NCI-H2227 treated with DMSO at 0.1 percent for 48 hours (cell line): ENCODE measurements around the gene ARHGEF3.

ENCODE experiments used
- DNase-seq: peaks from one replicate; lab custom pipeline; 2025; lab: John Stamatoyannopoulos, UW

The ARHGEF3 gene

GRCh38 chr3:56801662-56802377, at the start of gene ARHGEF3:
TSS of gene ARHGEF3 (minus strand) at chr3:56801949. CDS start at chr3:56801798, 151 bp downstream.
- peak; percentile 60 for DNase-seq

GRCh38 chr3:56849698-56850097, 47.9 kb upstream of the ARHGEF3 start:
- DNase-seq = no peak

DNA sequence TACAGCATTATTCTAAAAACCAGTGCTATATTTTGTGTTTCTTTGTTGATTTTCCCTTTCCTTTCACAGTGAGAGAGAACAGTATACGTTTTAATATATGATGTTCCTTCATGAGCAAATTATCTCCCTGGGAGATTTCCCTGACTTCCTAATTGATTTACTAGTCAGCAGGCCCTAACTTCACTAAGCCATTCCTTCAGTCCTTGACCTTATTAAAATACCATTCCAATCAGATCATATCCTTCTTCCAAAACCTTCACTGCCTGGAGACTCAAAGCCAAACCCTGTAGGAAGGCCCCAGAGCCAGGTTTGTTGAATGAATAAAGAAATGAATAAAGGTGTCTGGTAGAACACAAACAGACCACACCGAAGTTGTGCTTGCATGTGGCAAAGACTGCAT, 43.8 kb upstream of the ARHGEF3 start:
- no peak for DNase-seq

DNA sequence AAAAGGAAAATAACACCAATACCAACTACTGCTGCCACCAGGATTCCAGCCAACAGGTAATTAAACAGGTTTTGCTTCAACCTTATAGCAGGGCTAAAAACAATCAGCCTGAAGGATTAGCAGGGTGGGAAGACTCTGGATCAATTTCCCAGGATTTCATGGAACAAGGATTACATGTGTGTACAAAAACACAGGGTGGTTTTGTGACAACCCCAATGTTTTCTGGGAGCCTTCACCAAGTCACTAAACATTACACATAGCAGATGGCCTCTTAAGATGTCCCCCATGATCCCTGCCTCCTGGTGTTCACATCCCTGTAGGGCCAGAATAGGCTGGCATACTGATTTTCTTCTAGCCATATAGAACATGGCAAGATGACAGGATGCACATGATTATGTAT, 42.8 kb upstream of the ARHGEF3 start:
- no peak for DNase-seq

- no peak for DNase-seq
Observed at GRCh38 chr3:56839784-56840715, 38.3 kb upstream of the ARHGEF3 start.

DNA sequence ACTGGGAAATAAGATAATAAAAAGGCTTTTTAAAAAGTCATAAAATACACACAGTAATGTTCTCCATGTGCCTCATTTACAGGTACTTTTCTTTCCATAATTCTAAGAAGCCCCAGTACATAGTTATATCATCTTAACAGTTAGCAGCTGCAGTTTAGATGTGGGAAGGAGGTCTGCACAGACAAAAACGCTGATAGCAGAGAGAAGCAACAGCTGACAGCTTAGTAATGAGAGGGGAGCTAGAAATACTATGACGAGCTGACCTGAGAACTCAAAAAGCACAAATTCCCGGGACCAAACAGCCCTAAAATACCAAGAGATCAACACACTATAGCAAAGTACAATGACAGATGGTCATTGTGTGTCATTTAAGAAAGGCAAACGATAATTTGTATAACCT, 36.7 kb upstream of the ARHGEF3 start:
- no peak for DNase-seq

GRCh38 chr3:56837196-56837955, 35.6 kb upstream of the ARHGEF3 start:
- peak; percentile 41 for DNase-seq

DNA sequence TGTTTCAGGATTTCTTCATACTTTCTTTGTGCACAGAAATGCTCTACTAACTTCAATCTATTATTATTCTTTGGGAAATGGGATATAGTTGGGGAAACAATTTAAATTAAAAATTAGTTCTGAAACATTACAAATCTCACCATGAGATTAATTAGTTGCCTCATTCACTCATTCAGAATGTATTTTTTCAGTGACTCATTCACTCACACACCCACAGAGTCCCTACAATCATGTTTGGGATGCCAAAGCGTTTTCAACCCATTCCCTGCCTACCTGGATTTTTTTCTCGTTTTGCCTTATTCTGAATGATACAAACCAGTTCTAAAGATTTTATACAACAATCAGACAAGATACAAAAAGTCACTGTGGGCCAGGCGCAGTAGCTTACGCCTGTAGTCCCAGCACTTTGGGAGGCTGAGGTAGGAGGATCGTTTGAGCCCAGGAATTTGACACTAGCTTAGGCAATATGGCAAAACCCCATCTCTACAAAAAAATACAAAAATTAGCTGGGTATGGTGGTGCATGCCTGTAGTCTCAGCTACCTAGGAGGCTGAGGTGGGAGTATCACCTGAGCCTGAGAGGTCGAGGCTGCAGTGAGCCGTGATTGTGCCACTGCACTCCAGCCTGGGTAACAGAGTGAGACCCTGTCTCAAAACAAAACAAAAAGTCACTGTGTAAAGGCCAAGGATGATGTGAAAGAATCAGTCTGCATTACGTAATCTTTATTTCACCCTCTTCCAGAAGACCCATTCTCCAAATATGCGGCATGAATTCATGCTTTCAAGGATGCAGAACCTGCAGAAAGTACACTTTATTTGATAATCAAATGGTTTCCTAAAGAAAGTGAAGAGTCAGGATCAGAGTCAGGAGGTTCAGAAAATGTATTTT, 34.8 kb upstream of the ARHGEF3 start:
- DNase-seq = no peak

DNA sequence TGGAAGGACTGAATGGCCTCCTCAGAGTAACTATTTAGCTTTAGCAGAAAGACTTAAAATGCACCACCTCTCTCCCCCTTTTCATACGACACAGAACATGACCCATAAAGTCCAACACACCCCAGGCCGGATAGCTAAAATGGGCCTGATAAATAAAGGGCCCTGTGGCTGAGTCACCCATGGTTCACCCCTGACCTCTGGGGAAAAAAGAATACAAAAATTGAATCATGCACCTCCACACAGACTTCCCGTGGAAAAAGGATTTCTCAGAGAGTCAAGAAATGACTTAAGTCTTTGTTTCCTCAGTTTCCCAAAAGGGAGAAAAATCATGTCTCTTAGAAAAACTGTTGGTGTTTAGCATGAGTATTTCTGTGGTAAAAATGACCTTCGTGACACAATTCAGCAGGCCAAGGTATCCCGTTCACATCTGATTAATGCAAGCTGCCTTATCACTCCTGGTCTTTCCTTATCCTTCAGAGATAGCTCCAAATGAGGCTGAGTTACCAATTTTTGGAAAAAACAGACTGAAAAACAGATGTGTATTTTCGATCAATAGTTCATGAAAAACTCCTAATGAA, 34.0 kb upstream of the ARHGEF3 start:
- DNase-seq = no peak

GRCh38 chr3:56833536-56833935, 31.8 kb upstream of the ARHGEF3 start:
- DNase-seq = no peak

DNA sequence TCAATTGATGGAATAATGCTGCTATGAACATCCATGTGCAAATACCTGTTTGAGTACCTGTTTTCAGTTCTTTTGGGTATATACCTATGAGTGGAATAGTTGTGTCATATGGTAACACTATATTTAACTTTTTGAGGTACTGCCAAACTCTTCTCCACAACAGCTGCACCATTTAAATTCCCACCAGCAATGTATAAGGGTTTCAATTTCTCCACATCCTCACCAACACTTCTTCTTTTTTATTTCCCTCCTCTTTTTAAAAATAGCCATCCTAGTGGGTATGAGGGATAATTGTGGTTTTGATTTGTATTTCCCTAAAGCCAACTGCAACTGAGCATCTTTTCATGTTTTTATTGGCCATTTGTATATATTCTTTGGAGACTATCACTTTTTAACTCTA, 31.3 kb upstream of the ARHGEF3 start:
- no peak for DNase-seq

GRCh38 chr3:56831572-56831971, 29.8 kb upstream of the ARHGEF3 start:
- no peak for DNase-seq

DNA sequence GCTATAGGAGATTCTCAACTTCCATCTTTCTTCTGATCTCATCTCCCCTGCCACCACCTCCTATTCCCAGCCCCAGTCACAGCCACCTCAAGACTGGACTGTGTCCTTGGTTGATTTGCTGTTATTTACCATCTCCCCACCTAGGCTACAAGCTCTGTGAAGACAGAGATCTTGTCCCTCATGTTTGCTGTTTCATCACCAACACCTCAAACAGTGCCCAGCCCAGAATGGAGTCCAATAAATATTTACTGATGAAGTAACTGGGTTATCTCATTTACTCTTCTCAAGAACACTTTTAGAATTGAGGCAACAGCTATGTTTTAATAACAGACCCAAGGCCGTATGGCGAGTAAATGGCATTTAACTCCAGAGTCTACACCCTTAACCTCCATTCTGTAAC, 29.1 kb upstream of the ARHGEF3 start:
- no peak for DNase-seq

GRCh38 chr3:56829533-56829932, 27.8 kb upstream of the ARHGEF3 start:
- no peak for DNase-seq

DNA sequence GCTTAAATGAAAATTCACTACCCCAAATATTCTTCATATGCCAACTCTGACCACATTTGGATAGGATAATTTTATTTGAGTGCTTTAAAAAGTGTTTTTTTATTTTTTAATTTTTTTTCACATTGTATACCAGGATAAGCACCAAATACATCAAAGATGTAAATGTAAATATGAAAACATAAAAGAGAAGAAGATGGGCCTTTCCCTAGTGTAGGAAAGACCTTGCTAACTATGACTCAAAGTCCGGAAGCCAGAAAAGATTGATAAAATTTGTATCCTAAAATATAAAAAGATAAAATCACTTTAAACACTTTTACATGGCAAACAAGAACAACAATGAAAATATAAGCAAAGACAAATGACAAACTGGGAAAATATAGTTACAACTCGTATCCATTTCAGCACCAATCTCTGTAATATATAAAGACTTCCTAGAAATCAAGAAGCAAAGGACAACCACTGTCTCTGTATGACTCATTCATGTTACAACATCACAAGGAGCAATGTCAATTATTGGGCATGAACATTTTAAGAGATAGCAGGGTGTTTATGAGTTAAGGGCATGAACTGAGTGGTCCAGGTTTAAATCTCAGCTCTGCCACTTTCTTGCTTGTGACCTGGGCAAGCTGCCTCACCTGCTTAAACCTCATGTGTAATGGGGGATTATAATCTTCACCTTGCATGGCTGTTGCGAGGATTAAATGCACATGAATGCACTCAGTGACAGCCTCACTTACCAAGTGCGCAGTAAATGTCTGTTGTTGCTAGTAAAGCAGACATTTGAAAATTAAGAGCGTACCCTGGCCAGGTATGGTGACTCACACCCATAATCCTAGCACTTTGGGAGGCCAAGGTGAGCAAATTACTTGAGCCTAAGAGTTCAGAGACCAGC, 25.3 kb upstream of the ARHGEF3 start:
- no peak for DNase-seq

- DNase-seq = peak; percentile 33
Observed at GRCh38 chr3:56825567-56826438, 24.1 kb upstream of the ARHGEF3 start.

- DNase-seq = no peak
Observed at GRCh38 chr3:56823984-56824703, 22.4 kb upstream of the ARHGEF3 start.

- DNase-seq = no peak
Observed at GRCh38 chr3:56823421-56823926, 21.7 kb upstream of the ARHGEF3 start.
